Measurements from ENCODE around the gene BST1.

The BST1 gene

GRCh38 chr4:15677507-15677988 lies 25.3 kb upstream of the BST1 start:
- no peak for DNase-seq

DNA sequence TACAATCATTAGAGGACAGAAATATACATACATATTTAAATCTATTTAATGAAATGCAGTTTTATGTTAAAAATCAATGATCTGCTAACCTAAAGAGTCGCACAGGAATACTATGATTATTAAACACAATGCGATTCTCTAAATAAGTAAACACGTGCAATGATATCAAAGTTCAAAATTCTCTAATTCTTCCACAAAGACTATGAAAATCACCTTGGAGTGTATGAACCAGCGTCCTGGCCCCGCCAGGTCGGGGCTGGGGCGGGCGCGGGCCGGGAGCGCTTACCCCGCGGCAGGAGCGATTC lies 21.8 kb upstream of the BST1 start:
- no peak for DNase-seq

GRCh38 chr4:15681372-15682241 lies 21.3 kb upstream of the BST1 start, which contains the start of gene FAM200B:
Gene FAM200B, plus strand, starts transcription at chr4:15681827. Its CDS starts 5,151 bp downstream, at chr4:15686978.
- peak; percentile 100 for DNase-seq

DNA sequence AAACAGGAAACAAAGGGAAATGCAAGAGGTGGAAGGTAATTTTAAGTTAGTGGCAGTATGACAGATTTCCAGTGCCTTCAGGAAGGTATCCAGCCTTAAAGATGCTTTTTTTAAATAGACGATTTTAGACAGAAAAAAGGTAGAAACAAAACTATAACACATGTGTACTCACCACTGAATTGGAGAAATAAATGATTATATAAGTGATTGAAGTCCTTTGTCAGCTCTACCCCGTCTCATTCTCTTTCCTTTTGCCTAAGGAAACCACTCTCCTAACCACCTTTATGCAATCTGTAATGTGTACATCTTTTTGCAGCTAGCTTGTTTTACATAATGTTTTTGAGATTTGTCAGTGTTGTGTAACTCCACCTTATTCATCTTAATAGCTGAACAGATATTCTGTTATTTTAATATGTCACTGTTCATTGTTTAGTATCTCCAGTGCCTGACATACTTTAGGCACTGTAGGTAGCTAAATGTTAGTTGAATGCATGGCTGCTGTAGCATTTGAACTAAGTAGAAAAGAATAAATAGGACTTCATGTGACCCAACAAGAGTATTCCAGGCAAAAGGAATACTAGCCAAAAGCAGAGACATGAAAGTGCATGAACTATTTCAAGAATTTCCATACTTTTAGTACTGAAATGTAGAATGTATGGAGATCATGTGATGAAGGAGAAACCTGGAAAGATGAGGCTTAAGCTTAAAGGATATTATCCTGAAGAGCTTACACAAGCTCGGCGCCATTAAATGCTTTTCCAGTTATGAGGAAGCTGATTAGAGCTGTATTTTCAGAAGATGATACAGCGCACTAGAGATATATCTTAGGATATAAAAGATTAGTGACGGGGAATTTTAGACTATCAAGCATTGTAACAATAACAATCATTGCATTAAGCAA lies 20.4 kb upstream of the BST1 start:
- DNase-seq: no peak

- DNase-seq: no peak
These were observed 19.7 kb upstream of the BST1 start for GRCh38 chr4:15683143-15683495.

GRCh38 chr4:15684498-15684897 lies 18.4 kb upstream of the BST1 start:
- no peak for DNase-seq

- DNase-seq: no peak
These were observed 14.8 kb upstream of the BST1 start for GRCh38 chr4:15688051-15688450.

GRCh38 chr4:15689540-15689939 lies 13.3 kb upstream of the BST1 start:
- DNase-seq: no peak

GRCh38 chr4:15690020-15690809 lies 12.7 kb upstream of the BST1 start:
- DNase-seq: no peak

GRCh38 chr4:15691346-15692135 lies 11.3 kb upstream of the BST1 start:
- no peak for DNase-seq

GRCh38 chr4:15692602-15693001 lies 10.3 kb upstream of the BST1 start:
- no peak for DNase-seq

DNA sequence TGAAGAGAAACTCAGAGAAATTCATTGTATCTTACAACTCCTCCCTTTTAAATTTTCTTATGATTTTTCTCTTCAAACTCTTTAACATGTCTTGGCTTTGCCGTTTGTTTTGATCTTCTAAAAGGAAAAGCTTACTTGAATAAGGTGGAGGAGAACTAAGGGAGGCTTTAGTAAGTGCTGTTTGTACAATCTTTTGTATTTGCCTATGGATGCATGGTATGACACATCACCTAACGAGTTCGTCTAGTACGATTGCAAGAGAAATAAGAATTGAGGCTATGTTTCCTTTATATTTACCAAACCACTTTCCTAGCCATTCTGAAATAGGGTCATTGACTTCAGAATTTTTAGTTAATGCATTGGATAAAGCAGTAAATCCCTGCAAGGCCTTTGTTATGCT lies 8.4 kb upstream of the BST1 start:
- no peak for DNase-seq

- no peak for DNase-seq
These were observed 7.6 kb upstream of the BST1 start for GRCh38 chr4:15695240-15695699.

DNA sequence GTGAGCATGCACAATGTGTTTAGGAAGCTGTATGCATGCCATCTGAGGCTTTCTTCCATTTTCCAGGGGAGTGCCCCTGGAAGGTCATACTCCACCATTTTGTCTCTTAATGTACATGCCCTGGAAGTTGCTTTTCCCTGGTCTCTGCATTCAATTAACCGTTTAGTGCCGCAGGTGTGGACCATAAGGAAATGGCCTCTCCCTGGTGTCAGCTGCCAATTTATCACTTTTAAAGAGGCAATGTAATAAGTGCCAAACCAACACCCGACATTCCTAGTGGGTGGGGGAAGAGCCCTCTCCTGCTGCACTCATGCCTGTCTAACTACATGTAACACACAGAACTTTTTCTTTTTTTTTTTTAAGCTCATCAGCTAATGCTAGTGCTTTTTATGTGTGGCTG lies 7.1 kb upstream of the BST1 start:
- no peak for DNase-seq

- no peak for DNase-seq
These were observed 6.0 kb upstream of the BST1 start for GRCh38 chr4:15696866-15697265.

DNA sequence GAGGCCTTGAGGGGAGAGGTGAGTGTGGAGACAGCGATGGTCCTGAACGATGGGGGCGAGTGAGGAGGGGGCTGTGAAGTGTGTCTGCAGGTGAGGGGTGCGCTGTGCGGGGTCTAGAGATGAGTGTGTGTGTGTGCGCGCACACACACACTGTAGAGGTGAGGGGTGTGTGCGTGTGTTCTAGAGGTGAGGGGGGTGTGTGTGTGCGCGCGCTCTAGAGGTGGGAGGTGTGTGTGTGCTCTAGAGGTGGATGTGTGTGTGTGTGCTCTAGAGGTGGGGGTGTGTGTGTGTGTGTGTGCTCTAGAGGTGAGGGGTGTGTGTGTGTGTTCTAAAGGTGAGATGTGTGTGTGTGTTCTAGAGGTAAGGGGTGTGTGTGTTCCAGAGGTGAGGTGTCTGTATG lies 574 bp downstream of the BST1 start:
- DNase-seq: no peak

DNA sequence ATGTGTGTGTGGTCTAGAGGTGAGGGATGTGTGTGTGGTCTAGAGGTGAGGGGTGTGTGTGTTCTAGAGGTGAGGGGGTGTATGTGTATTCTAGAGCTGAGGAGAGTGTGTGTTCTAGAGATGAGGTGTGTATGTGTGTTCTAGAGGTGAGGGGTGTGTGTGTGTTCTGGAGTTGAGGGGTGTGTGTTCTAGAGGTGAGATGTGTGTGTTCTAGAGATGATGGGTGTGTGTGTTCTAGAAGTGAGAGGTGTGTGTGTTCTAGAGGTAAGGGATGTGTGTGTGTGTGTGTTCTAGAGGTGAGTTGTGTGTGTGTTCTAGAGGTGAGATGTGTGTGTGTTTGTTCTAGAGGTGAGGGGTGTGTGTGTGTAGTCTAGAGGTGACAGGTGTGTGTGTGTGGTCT lies 1.3 kb downstream of the BST1 start:
- DNase-seq: no peak

- DNase-seq: no peak
These were observed 3.9 kb downstream of the BST1 start for GRCh38 chr4:15706646-15707362.

DNA sequence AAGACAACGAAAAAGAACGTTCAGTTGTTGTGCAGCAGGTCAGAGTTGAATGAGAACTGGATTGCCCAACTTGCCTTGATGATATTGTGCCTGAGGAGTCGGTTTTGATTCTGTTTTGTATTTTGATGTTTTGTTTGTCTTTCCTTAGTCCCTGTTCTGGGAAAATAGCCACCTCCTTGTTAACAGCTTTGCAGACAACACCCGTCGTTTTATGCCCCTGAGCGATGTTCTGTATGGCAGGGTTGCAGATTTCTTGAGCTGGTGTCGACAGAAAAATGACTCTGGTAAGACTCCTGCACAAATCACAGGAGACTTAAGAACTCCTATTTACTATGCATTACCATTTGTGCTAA lies 4.5 kb downstream of the BST1 start:
- DNase-seq: no peak

GRCh38 chr4:15711762-15712161 lies 8.9 kb downstream of the BST1 start:
- no peak for DNase-seq

GRCh38 chr4:15712214-15712613 lies 9.3 kb downstream of the BST1 start:
- no peak for DNase-seq

DNA sequence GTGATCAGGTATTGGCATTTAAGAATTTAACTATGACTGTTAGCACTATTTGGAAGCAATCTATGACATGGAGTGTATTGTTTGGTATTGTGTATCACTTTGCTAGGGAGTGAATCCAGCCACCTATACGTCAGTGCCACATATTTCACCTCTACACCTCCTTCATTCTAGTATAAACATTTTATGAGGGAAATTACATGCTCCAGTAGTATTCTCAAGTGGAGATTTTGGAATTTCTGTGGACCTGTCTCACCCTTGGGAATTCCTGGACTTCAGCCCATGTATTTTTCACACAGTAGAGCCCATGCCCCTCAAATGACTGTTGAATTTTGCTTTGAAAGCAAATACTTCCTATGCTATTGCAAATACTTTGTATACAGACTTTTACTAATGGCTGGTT lies 11.3 kb downstream of the BST1 start:
- no peak for DNase-seq

Measured in activated CD4-positive, CD25-positive, alpha-beta regulatory T cell treated with anti-CD3 and anti-CD28 coated beads, Interleukin-2, amount 50 U/mL, for 72 hours (primary cell).